Measurements from ENCODE around the gene FBXW4. TPM values are rescaled to one million over a fixed set of nuclear protein-coding genes. Genes with fewer than 3 reads are reported as not detected.

Gene FBXW4
- total and polyA plus RNA-seq, 2 of the 8 experiments (the other 6 are each of a cell fraction or from before 2014, with no cell fraction given): 29.0 to 32.8 TPM

GRCh38 chr10:101744267-101744666 is 49.3 kb upstream of the FBXW4 start:
- Histone ChIP-seq H3K4ac (replicated peaks; ENCODE audit: insufficient read length, low read depth, low read length) (no peak overlapping the region), H3K4me2 (ENCODE audit: insufficient read depth in 1 of 2, low read depth in 2 of 2, low read length in 2 of 2) (no peak overlapping the region), H3K36me3 (ENCODE audit: control insufficient read depth in 2 of 4, insufficient read depth in 4 of 4, low read length in 3 of 4) (no peaks in the 10 kb centered on the region), H4K8ac (ENCODE audit: extremely low read depth, insufficient read depth, low read length) (no peak overlapping the region), H3K23me2 (ENCODE audit: low read depth, low read length) (no peaks in the 10 kb centered on the region; the same call in 1 of the 2 replicates), H2BK5ac (ENCODE audit: low read depth, low read length) (no peak overlapping the region), H3K9me3 (ENCODE audit: insufficient read depth in 2 of 2, low read depth in 1 of 2, low read length in 1 of 2) (no peaks in the 10 kb centered on the region), H2BK20ac (ENCODE audit: low read length) (no peak overlapping the region), H4K5ac (ENCODE audit: insufficient read length, low read depth, low read length) (no peak overlapping the region), H3K79me2 (ENCODE audit: control insufficient read depth in 1 of 2, insufficient read depth in 2 of 2, low read length in 2 of 2) (no peaks in the 10 kb centered on the region), H3K23ac (ENCODE audit: insufficient read length) (no peak overlapping the region), H2BK15ac (ENCODE audit: low read length) (no peak overlapping the region), H2AFZ (ENCODE audit: low read length) (no peak overlapping the region), H3K14ac (ENCODE audit: insufficient read length) (no peak overlapping the region), H3K27me3 (replicated peaks in 1 of 4; ENCODE audit: control insufficient read depth in 3 of 4, extremely low read depth in 1 of 4, insufficient read depth in 3 of 4, low read length in 3 of 4) (peaks cover 0 to 2% (median 0%) of the 10 kb centered on the region in 4 experiments; a peak in 1 of 7 replicates), H3K9ac (replicated peaks in 1 of 4; ENCODE audit: extremely low read depth in 1 of 4, low read depth in 3 of 4, low read length in 3 of 4) (no peak overlapping the region), H2BK120ac (replicated peaks; ENCODE audit: low read depth, low read length) (no peak overlapping the region), H4K91ac (replicated peaks; ENCODE audit: insufficient read length, low read length) (no peak overlapping the region), H3K56ac (replicated peaks; ENCODE audit: insufficient read length, low read depth, low read length) (no peak overlapping the region), H2AK5ac (ENCODE audit: low read depth, low read length) (no peak overlapping the region), H3K4me1 (replicated peaks in 1 of 4; ENCODE audit: control insufficient read depth in 3 of 4, insufficient read depth in 4 of 4, low read length in 3 of 4) (peaks cover 0 to 2% (median under 1%) of the 10 kb centered on the region in 4 experiments; a peak in 2 of 7 replicates), H3K27ac (ENCODE audit: low read depth, low read length) (no peak overlapping the region), H4K20me1 (replicated peaks in 1 of 2; ENCODE audit: control insufficient read depth in 1 of 2, insufficient read depth in 2 of 2, low read length in 2 of 2) (no peaks in the 10 kb centered on the region), H3K79me1 (ENCODE audit: low read depth, low read length) (no peaks in the 10 kb centered on the region), H2BK12ac (ENCODE audit: low read depth, low read length) (no peak overlapping the region), H3K18ac (ENCODE audit: extremely low read depth, low read length) (no peak overlapping the region), H3K4me3 (ENCODE audit: extremely low read depth in 1 of 4, insufficient read depth in 2 of 4, low read depth in 3 of 4, low read length in 4 of 4) (no peak overlapping the region)
- DNase-seq (ENCODE audit: low read depth in 1 of 2, low spot score in 2 of 2) (no peak), FAIRE-seq (no peak)
- ChIA-PET CTCF (ENCODE audit: partially characterized antibody) (interaction anchor here (0.6 to 1.8 kb wide), 7 partner anchors 11 to 266 kb away, joined by 3 to 9 read pairs (median 3); no protein-coding TSS in a partner anchor), POLR2A (ENCODE audit: partially characterized antibody) (interaction anchor here (1.0 kb wide), 1 partner anchor 74 kb away, joined by 3 read pairs; the partner anchor contains the start of gene OGA)
- WGBS, 2 experiments (ENCODE audit: extremely low coverage in 1 of 2, insufficient coverage in 1 of 2, insufficient read length in 1 of 2, insufficient replicate concordance in 2 of 2, low coverage in 1 of 2, low lambda C conversion rate in 2 of 2, missing lambda C conversion rate in 1 of 2): 87% methylated on average over 3 of the region's 3 CpGs; no CpG with 5 or more reads in 1 of the 2 experiments
- no peak for TF ChIP-seq POU5F1 (IDR thresholded peaks at IDR 0.05; ENCODE audit: low read depth, low read length)
- no peak for TF ChIP-seq SP2 (IDR thresholded peaks at IDR 0.05; ENCODE audit: low read length)
- no peak for TF ChIP-seq SRF (IDR thresholded peaks at IDR 0.05; ENCODE audit: low read depth, low read length)
- no peak for TF ChIP-seq BRCA1 (IDR thresholded peaks at IDR 0.05; ENCODE audit: low read depth, low read length)
- no peak for TF ChIP-seq MAFK (IDR thresholded peaks at IDR 0.05; ENCODE audit: low read depth, low read length)
- no peak for TF ChIP-seq TBP (IDR thresholded peaks at IDR 0.05; ENCODE audit: low read depth, low read length)
- no peak for TF ChIP-seq ZNF274 (IDR thresholded peaks at IDR 0.05; ENCODE audit: borderline replicate concordance, extremely low read depth, low read length)
- TF ChIP-seq JUN (IDR thresholded peaks at IDR 0.05; ENCODE audit: low read depth, low read length): no peak
- TF ChIP-seq PHF8 (conservative IDR thresholded peaks at IDR 0.05; ENCODE audit: low read depth, low read length): no peak
- TF ChIP-seq POLR2A (IDR thresholded peaks at IDR 0.05; ENCODE audit: control extremely low read depth in 1 of 2, low read depth in 2 of 2, low read length in 2 of 2): no peak
- no peak for TF ChIP-seq CTBP2 (IDR thresholded peaks at IDR 0.05; ENCODE audit: borderline replicate concordance, insufficient read depth, insufficient read length, low read length)
- no peak for TF ChIP-seq RXRA (IDR thresholded peaks at IDR 0.05; ENCODE audit: insufficient read depth, low read depth, low read length)
- TF ChIP-seq CHD1 (IDR thresholded peaks at IDR 0.05; ENCODE audit: low read depth, low read length): no peak

Data from H1 (cell line).